Retinal pigment epithelial cell (primary cell): Measurements from ENCODE around the gene SEC24D.

Source experiments
- DNase-seq: peaks from one replicate; pipeline ENCODE4 v3.0.0-alpha.2; 2010; ENCODE audit warnings: low read depth
- H3K4me3 ChIP-seq: 2 replicates; pipeline ENCODE4 v1.5.1; 2011; ENCODE audit warnings: mild to moderate bottlenecking, low read length, control low read depth, moderate library complexity
- CTCF ChIP-seq: conservative IDR thresholded peaks from 2 replicates; pipeline ENCODE4 v1.5.1; 2011; ENCODE audit warnings: low read depth, low read length, control low read depth, inconsistent platforms

Gene SEC24D

GRCh38 chr4:118680808-118681207 is 155.1 kb downstream of the SEC24D start:
- no peak for DNase-seq
- no peak for TF ChIP-seq CTCF
- H3K4me3 ChIP-seq = no peak overlapping the region

DNA sequence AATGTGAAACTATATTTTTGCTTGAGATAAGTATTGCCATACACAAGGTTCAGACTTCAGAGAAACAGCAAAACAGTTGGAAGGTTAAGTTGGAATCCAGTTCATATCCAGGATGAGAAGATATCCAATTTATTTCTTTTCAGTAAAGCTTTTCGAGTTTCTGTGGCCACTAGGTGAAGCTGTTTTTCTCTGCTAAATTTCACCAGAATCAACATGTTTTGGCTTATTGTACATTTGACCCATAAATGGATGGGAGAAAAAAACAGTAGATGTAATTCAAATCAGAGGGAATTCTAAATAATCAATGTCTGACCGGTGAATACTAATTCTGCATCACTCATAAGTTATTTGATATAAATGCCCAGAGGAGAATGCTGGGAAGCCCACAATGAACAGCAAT is 159.8 kb downstream of the SEC24D start:
- H3K4me3 ChIP-seq = no peak overlapping the region
- DNase-seq = no peak
- peak; percentile 21 for TF ChIP-seq CTCF
